Keratinocyte (primary cell): ENCODE results near the gene MORF4L1. TPM values are rescaled to one million over a fixed set of nuclear protein-coding genes. Genes with fewer than 3 reads are reported as not detected.
A peak's percentile ranks its signal among the peaks of the same experiment; 100 is the strongest.

ENCODE experiments used
- DNase-seq: peaks from one replicate; pipeline ENCODE4 v3.0.0-alpha.2; 2011; ENCODE audit warnings: low read depth, missing footprints, low spot score
- FAIRE-seq: peaks from 2 replicates; lab custom pipeline; 2011; peaks lifted over from hg19 to GRCh38; lab: Jason Lieb, UNC
- H2AFZ ChIP-seq: 2 replicates; pipeline ENCODE4 v1.6.0; 2012; ENCODE audit warnings: low read length, control low read depth, inconsistent platforms; ENCODE audit not compliant: control insufficient read depth
- H3K27ac ChIP-seq: 2 replicates; pipeline ENCODE4 v1.5.1; 2011; ENCODE audit warnings: low read length; ENCODE audit not compliant: control insufficient read depth, insufficient read depth
- H3K27me3 ChIP-seq: 3 replicates; pipeline ENCODE4 v1.6.0; 2011; ENCODE audit warnings: low read length; ENCODE audit not compliant: control insufficient read depth, insufficient read depth; ENCODE audit errors: extremely low read depth
- H3K36me3 ChIP-seq, 2 experiments: 2 replicates in 1 of 2; 3 replicates in 1 of 2; pipeline ENCODE4 v1.5.1; 2011; ENCODE audit warnings: low read length in 2 of 2, mild to moderate bottlenecking in 1 of 2; ENCODE audit not compliant: control insufficient read depth in 2 of 2, insufficient read depth in 2 of 2; ENCODE audit errors: extremely low read depth in 1 of 2
- H3K4me1 ChIP-seq: 3 replicates; pipeline ENCODE4 v1.5.1; 2011; ENCODE audit warnings: low read length; ENCODE audit not compliant: control insufficient read depth, insufficient read depth; ENCODE audit errors: extremely low read depth
- H3K4me2 ChIP-seq: 3 replicates; pipeline ENCODE4 v1.6.0; 2011; ENCODE audit warnings: low read depth, low read length; ENCODE audit not compliant: control insufficient read depth, insufficient read depth; ENCODE audit errors: extremely low read depth
- H3K4me3 ChIP-seq, 3 experiments: fragments of 200-600 bp in 1 of 3; sonication (generic) in 1 of 3; 2 replicates in 2 of 3; 3 replicates in 1 of 3; pipeline ENCODE4 v1.5.1; 2011 to 2016; ENCODE audit warnings: low read length in 3 of 3, mild to moderate bottlenecking in 3 of 3, control low read depth in 2 of 3, inconsistent platforms in 1 of 3, low read depth in 1 of 3, mixed read lengths in 1 of 3, mixed run types in 1 of 3, moderate library complexity in 1 of 3; ENCODE audit not compliant: control insufficient read depth in 2 of 3, insufficient read depth in 2 of 3; ENCODE audit errors: extremely low read depth in 1 of 3
- H3K79me2 ChIP-seq: 2 replicates; pipeline ENCODE4 v1.6.0; 2012; ENCODE audit warnings: low read length; ENCODE audit not compliant: control insufficient read depth, insufficient read depth
- H3K9ac ChIP-seq: 3 replicates; pipeline ENCODE4 v1.6.0; 2011; ENCODE audit warnings: low read length; ENCODE audit not compliant: control insufficient read depth, insufficient read depth; ENCODE audit errors: extremely low read depth
- H3K9me1 ChIP-seq: 3 replicates; pipeline ENCODE4 v1.6.0; 2011; ENCODE audit warnings: low read length; ENCODE audit not compliant: control insufficient read depth, insufficient read depth; ENCODE audit errors: extremely low read depth
- H3K9me3 ChIP-seq: 2 replicates; pipeline ENCODE4 v1.5.1; 2012; ENCODE audit warnings: low read depth, low read length; ENCODE audit not compliant: control insufficient read depth
- H4K20me1 ChIP-seq: 3 replicates; pipeline ENCODE4 v1.6.0; 2011; ENCODE audit warnings: low read length; ENCODE audit not compliant: control insufficient read depth, insufficient read depth; ENCODE audit errors: extremely low read depth
- EZH2 ChIP-seq: IDR thresholded peaks from one replicate; pipeline ENCODE4 v1.6.1; 2012; ENCODE audit warnings: inconsistent platforms, mild to moderate bottlenecking, low read length, moderate library complexity
- dilution Hi-C: fragments of 300-500 bp; cut with MboI; formaldehyde crosslinking; loops from one replicate; pipeline ENCODE4 v1.7.0; 2020; ENCODE audit warnings: low sequenced_read_pairs; ENCODE audit not compliant: extremely low pct_ligation_motif_present
- polyA plus RNA-seq, 5 experiments: library from polyadenylated mRNA; depleted of rRNA in 3 of 5; stranded (reverse) in 3 of 5; stranded (forward) in 1 of 5; unstranded in 1 of 5; fragments of >200 nt; gene quantifications; 1 replicate in 1 of 5; 2 replicates in 3 of 5; 3 replicates in 1 of 5; pipeline versions ENCODE4 v1.2.1 to v1.2.3, GENCODE V29; 2011 to 2012; ENCODE audit warnings: missing spikeins in 2 of 5, low read depth in 1 of 5, low replicate concordance in 1 of 5
- TF ChIP-seq, protein P1 (sequence below), 3 experiments: IDR thresholded peaks in 1 of 3; conservative IDR thresholded peaks in 1 of 3; optimal IDR thresholded peaks in 1 of 3; 2 replicates in 2 of 3; 3 replicates in 1 of 3; pipeline versions ENCODE3 to v1.5.1; 2011; ENCODE audit warnings: low read length in 3 of 3, mild to moderate bottlenecking in 3 of 3, moderate library complexity in 2 of 3, control low read depth in 1 of 3, inconsistent platforms in 1 of 3; ENCODE audit not compliant: insufficient read depth in 2 of 3; ENCODE audit errors: extremely low read depth in 1 of 3

Gene MORF4L1
- polyA plus RNA-seq, 1 donor (not counting 4 experiments of a cell fraction or from before 2014, with no cell fraction given), result 281 TPM

DNA sequence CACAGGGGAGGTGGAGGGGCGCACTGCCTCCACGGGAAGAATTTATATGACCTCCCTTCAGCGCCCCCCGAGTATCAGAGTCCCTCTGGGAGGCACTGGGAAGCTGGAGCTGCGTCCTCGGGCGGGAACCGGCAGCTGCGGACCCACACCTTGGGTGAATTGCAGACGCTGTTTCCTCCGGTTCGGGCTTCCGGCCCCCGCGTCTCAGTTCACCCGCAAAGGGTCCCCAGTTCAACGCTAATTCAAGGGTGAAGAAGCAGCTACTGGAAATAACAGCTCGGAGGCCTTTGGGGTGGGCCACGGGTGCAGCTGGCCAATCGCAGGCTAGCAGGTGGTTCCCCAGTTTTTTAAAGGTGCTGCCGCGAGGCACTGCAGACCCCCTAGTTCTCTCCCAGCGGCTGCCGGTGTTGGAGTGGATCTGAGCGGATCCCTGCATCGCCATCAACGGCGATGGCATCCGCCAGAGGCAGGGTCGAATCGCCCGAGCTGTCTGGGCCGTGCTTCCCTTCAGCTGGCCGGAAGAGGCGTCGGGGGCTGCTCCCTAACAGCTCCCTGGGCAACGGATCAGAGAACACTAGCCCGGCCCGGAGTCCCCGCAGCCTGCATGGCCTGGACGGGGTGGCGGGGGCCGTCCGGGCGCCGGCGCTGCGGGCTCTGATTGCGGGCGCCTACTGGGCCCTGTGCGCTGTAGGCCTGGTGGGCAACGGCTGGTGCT is 42.0 kb upstream of the MORF4L1 start:
- Histone ChIP-seq H3K79me2 (no peaks in the 10 kb centered on the region), H3K9ac (no peak overlapping the region), H4K20me1 (no peaks in the 10 kb centered on the region), H3K9me3 (no peaks in the 10 kb centered on the region), H3K9me1 (no peaks in the 10 kb centered on the region), H3K27me3 (peaks cover 19% of the 10 kb centered on the region), H2AFZ (no peak overlapping the region), H3K4me2 (no peak overlapping the region), H3K4me1 (no peaks in the 10 kb centered on the region), H3K4me3 (no peak overlapping the region), H3K27ac (no peak overlapping the region), H3K36me3 (no peaks in the 10 kb centered on the region)
- no peak for FAIRE-seq
- DNase-seq, result no peak
- TF ChIP-seq, protein P1, sequence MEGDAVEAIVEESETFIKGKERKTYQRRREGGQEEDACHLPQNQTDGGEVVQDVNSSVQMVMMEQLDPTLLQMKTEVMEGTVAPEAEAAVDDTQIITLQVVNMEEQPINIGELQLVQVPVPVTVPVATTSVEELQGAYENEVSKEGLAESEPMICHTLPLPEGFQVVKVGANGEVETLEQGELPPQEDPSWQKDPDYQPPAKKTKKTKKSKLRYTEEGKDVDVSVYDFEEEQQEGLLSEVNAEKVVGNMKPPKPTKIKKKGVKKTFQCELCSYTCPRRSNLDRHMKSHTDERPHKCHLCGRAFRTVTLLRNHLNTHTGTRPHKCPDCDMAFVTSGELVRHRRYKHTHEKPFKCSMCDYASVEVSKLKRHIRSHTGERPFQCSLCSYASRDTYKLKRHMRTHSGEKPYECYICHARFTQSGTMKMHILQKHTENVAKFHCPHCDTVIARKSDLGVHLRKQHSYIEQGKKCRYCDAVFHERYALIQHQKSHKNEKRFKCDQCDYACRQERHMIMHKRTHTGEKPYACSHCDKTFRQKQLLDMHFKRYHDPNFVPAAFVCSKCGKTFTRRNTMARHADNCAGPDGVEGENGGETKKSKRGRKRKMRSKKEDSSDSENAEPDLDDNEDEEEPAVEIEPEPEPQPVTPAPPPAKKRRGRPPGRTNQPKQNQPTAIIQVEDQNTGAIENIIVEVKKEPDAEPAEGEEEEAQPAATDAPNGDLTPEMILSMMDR (optimal IDR thresholded peaks at IDR 0.05 in 1 of 3, IDR thresholded peaks at IDR 0.05 in 1 of 3, conservative IDR thresholded peaks at IDR 0.05 in 1 of 3; ENCODE audit: extremely low read depth in 1 of 3, insufficient read depth in 2 of 3, low read length in 3 of 3), result no peak
- TF ChIP-seq EZH2, result peak; percentile 38
- dilution Hi-C loops, result no loop called here

DNA sequence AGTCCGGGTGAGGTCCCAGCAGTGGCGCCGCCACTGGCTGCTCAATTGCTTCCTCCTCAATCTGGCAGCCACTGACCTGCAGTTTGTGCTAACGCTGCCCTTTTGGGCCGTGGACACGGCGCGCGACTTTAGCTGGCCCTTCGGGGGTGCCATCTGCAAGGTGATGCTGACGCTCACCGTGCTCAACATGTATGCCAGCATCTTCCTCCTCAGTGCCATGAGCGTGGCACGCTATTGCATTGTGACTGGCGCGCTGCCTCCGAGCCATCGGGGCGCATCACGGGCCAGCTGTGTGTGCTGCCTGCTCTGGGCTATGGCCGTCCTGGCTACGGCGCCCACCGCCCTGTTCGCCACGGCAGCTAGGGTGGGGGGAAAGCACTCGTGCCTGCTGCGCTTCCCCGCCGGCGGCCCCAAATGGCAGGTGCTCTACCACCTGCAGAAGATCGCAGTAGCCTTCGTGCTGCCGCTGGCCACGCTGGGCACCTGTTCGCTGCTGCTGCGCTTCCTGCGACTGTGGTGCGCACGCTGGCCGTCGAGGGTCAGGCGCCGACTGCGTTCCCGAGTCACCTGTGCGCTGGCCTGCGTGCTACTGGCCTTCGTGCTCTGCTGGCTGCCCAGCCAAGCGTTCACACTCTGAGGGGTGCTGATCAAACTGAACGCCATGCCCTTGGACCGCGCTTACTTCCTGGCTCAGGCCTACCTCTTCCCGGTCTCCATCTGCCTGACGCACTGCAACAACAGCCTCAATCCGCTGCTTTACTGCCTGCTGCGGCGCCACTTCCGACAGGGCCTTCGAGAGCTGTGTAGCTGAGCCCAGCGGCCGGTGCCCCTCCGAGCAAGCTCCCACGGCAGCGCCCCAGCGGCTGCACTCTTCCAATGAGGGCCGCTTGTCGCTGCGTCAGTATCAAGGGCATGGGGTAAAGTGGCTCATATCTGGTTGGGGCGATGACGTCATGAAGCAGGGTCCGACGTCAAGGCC is 41.2 kb upstream of the MORF4L1 start:
- H4K20me1 ChIP-seq, result no peaks in the 10 kb centered on the region
- no peak overlapping the region for H2AFZ ChIP-seq
- H3K4me3 ChIP-seq, result no peak overlapping the region
- no peaks in the 10 kb centered on the region for H3K36me3 ChIP-seq
- TF ChIP-seq, protein P1 (optimal IDR thresholded peaks at IDR 0.05 in 1 of 3, IDR thresholded peaks at IDR 0.05 in 1 of 3, conservative IDR thresholded peaks at IDR 0.05 in 1 of 3; ENCODE audit: extremely low read depth in 1 of 3, insufficient read depth in 2 of 3, low read length in 3 of 3), result no peak
- no peak for TF ChIP-seq EZH2
- no peaks in the 10 kb centered on the region for H3K4me1 ChIP-seq
- no peak overlapping the region for H3K4me2 ChIP-seq
- no peak overlapping the region for H3K9ac ChIP-seq
- H3K79me2 ChIP-seq, result no peaks in the 10 kb centered on the region
- H3K27me3 ChIP-seq, result peaks cover 19% of the 10 kb centered on the region
- no peaks in the 10 kb centered on the region for H3K9me1 ChIP-seq
- FAIRE-seq, result no peak
- dilution Hi-C loops, result no loop called here
- DNase-seq, result no peak
- no peaks in the 10 kb centered on the region for H3K9me3 ChIP-seq
- no peak overlapping the region for H3K27ac ChIP-seq
